Smooth muscle cell (in vitro differentiated cells): ENCODE measurements around the gene LCN6. TPM values are rescaled to one million over a fixed set of nuclear protein-coding genes. Genes with fewer than 3 reads are reported as not detected.

Experiments
- DNase-seq: peaks from one replicate; lab custom pipeline; 2025; ENCODE audit not compliant: unreplicated experiment; lab: John Stamatoyannopoulos, UW
- H2AFZ ChIP-seq: fragments of 200-600 bp; sonication (generic); 2 replicates; pipeline ENCODE4 v1.6.0; 2016; ENCODE audit warnings: antibody characterized with exemption, low read depth, mild to moderate bottlenecking
- H3F3A ChIP-seq: fragments of 200-600 bp; sonication (generic); 2 replicates; pipeline ENCODE4 v1.6.0; 2017; ENCODE audit warnings: antibody characterized with exemption, low read depth
- H3K27ac ChIP-seq: fragments of 200-600 bp; sonication (generic); 2 replicates; pipeline ENCODE4 v1.5.1; 2016; ENCODE audit warnings: low read depth, mild to moderate bottlenecking
- H3K27me3 ChIP-seq: fragments of 200-600 bp; sonication (generic); 2 replicates; pipeline ENCODE4 v1.6.1; 2016; ENCODE audit warnings: low read depth, mild to moderate bottlenecking
- H3K36me3 ChIP-seq: fragments of 200-600 bp; sonication (generic); 2 replicates; pipeline ENCODE4 v1.5.1; 2016; ENCODE audit warnings: low read depth
- H3K4me1 ChIP-seq: fragments of 200-600 bp; sonication (generic); 2 replicates; pipeline ENCODE4 v1.5.1; 2016; ENCODE audit warnings: low read depth
- H3K4me2 ChIP-seq: fragments of 200-600 bp; sonication (generic); 2 replicates; pipeline ENCODE4 v1.6.0; 2016; ENCODE audit warnings: mild to moderate bottlenecking
- H3K4me3 ChIP-seq: fragments of 200-600 bp; sonication (generic); 2 replicates; pipeline ENCODE4 v1.5.1; 2016; ENCODE audit warnings: mild to moderate bottlenecking
- H3K79me2 ChIP-seq: fragments of 200-600 bp; sonication (generic); 2 replicates; pipeline ENCODE4 v1.6.0; 2016; ENCODE audit warnings: low read depth, mild to moderate bottlenecking
- H3K9ac ChIP-seq: fragments of 200-600 bp; sonication (generic); 2 replicates; pipeline ENCODE4 v1.6.0; 2016; ENCODE audit warnings: low read depth
- H3K9me3 ChIP-seq: fragments of 200-600 bp; sonication (generic); replicated peaks from 2 replicates; pipeline ENCODE4 v1.5.1; 2016; ENCODE audit warnings: low read depth
- H4K20me1 ChIP-seq: fragments of 200-600 bp; sonication (generic); 2 replicates; pipeline ENCODE4 v1.6.0; 2016; ENCODE audit warnings: low read depth
- CTCF ChIP-seq: fragments of 200-600 bp; sonication (generic); IDR thresholded peaks from 2 replicates; pipeline ENCODE4 v1.5.1; 2017; ENCODE audit warnings: borderline replicate concordance, mild to moderate bottlenecking, antibody characterized with exemption; ENCODE audit not compliant: insufficient read depth, poor library complexity, severe bottlenecking
- WGBS: methylation state at CpG from one replicate; pipeline ENCODE4 v1.1.7; 2016; ENCODE audit warnings: low lambda C conversion rate; 5-methylcytosine and 5-hydroxymethylcytosine counted together
- polyA plus RNA-seq: library from polyadenylated mRNA; unstranded; fragments of >200 nt; fragmentation: Nextera tagmentation; extraction: Ambion mirVana; gene quantifications from 2 replicates; pipeline ENCODE4 v1.2.1, GENCODE V29; 2016
- total RNA-seq: library from RNA; depleted of rRNA; stranded (reverse); fragments of >200 nt; gene quantifications from 2 replicates; pipeline ENCODE4 v1.2.3, GENCODE V29; 2014

LCN6 gene
- total and polyA plus RNA-seq, 2 experiments from 2014 or later = not detected

- no peak overlapping the region for H3K4me2 ChIP-seq
- 90% methylated on average over 14 of the region's 14 CpGs for WGBS
- no peaks in the 10 kb centered on the region for H3K36me3 ChIP-seq
- H3K4me3 ChIP-seq = no peak overlapping the region
- TF ChIP-seq CTCF = no peak
- peaks cover 12% of the 10 kb centered on the region for H4K20me1 ChIP-seq
- peaks cover 31% of the 10 kb centered on the region for H3K4me1 ChIP-seq
- peaks cover 26% of the 10 kb centered on the region for H3F3A ChIP-seq
- no peak for DNase-seq
- peaks cover 15% of the 10 kb centered on the region for H3K79me2 ChIP-seq
- H3K27ac ChIP-seq = no peak overlapping the region
- no peaks in the 10 kb centered on the region for H3K9me3 ChIP-seq
- no peaks in the 10 kb centered on the region for H3K27me3 ChIP-seq
- no peak overlapping the region for H3K9ac ChIP-seq
- H2AFZ ChIP-seq = no peak overlapping the region
Measured at GRCh38 chr9:136794281-136794999, 46.1 kb upstream of the LCN6 start.

- DNase-seq = no peak
- WGBS = 85% methylated on average over 17 of the region's 17 CpGs
- peaks cover 36% of the 10 kb centered on the region for H3K4me1 ChIP-seq
Measured at GRCh38 chr9:136793086-136793946, 45.0 kb upstream of the LCN6 start.

GRCh38 chr9:136792321-136793085 is 44.2 kb upstream of the LCN6 start:
- no peaks in the 10 kb centered on the region for H3K36me3 ChIP-seq
- no peak for DNase-seq
- H3K4me2 ChIP-seq = peak overlapping the region; percentile 95
- peaks cover 17% of the 10 kb centered on the region for H3F3A ChIP-seq
- peak overlapping the region; percentile 76 for H3K4me3 ChIP-seq
- peaks cover 43% of the 10 kb centered on the region for H3K4me1 ChIP-seq
- H4K20me1 ChIP-seq = peaks cover 12% of the 10 kb centered on the region
- no peaks in the 10 kb centered on the region for H3K9me3 ChIP-seq
- no peak overlapping the region for H3K27ac ChIP-seq
- H3K79me2 ChIP-seq = peaks cover 15% of the 10 kb centered on the region
- no peak overlapping the region for H3K9ac ChIP-seq
- WGBS = 91% methylated on average over 15 of the region's 15 CpGs
- no peaks in the 10 kb centered on the region for H3K27me3 ChIP-seq
- TF ChIP-seq CTCF = no peak
- H2AFZ ChIP-seq = no peak overlapping the region

More at GRCh38 chr9:136793086-136793946, 45.0 kb upstream of the LCN6 start:
- no peaks in the 10 kb centered on the region for H3K9me3 ChIP-seq
- no peak overlapping the region for H3K27ac ChIP-seq
- H2AFZ ChIP-seq = no peak overlapping the region
- H3K4me3 ChIP-seq = no peak overlapping the region
- no peaks in the 10 kb centered on the region for H3K36me3 ChIP-seq
- no peak overlapping the region for H3K9ac ChIP-seq
- peaks cover 15% of the 10 kb centered on the region for H3K79me2 ChIP-seq
- no peak overlapping the region for H3K4me2 ChIP-seq
- TF ChIP-seq CTCF = no peak
- peaks cover 12% of the 10 kb centered on the region for H4K20me1 ChIP-seq
- H3F3A ChIP-seq = peaks cover 25% of the 10 kb centered on the region
- H3K27me3 ChIP-seq = no peaks in the 10 kb centered on the region
